ENCODE results near the gene NFIX.

Gene NFIX

DNA sequence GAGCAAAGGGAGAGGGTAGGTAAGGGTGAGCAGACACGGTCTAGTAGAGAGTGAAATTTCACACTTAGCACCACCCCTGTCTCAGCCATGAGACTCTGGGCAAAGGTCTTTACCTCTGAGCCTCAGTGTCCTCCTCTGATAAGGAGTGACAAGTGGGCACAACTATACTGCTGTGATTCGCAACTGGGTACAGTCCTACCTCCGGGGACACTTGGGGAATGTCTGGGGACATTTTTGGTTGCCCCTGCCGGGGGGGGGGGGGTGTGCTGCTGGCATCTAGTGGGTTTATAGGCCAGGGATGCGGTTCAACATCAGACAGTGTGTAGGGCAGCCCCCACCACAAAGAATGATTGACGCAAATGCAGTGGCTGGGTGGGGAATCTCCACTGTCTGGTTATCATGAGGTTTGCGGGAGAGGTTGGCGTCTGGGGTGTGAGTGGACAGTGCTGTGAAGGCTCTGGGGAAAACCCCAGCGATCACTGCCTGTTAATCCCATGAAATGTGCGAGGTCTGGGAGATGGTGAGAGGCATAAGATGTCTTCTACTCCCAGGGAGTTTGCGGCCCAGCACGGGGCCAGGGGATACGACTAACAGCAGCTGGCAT, 127.1 kb downstream of the NFIX start:
- no peak for DNase-seq (ENCODE audit: low read depth, low spot score)

DNA sequence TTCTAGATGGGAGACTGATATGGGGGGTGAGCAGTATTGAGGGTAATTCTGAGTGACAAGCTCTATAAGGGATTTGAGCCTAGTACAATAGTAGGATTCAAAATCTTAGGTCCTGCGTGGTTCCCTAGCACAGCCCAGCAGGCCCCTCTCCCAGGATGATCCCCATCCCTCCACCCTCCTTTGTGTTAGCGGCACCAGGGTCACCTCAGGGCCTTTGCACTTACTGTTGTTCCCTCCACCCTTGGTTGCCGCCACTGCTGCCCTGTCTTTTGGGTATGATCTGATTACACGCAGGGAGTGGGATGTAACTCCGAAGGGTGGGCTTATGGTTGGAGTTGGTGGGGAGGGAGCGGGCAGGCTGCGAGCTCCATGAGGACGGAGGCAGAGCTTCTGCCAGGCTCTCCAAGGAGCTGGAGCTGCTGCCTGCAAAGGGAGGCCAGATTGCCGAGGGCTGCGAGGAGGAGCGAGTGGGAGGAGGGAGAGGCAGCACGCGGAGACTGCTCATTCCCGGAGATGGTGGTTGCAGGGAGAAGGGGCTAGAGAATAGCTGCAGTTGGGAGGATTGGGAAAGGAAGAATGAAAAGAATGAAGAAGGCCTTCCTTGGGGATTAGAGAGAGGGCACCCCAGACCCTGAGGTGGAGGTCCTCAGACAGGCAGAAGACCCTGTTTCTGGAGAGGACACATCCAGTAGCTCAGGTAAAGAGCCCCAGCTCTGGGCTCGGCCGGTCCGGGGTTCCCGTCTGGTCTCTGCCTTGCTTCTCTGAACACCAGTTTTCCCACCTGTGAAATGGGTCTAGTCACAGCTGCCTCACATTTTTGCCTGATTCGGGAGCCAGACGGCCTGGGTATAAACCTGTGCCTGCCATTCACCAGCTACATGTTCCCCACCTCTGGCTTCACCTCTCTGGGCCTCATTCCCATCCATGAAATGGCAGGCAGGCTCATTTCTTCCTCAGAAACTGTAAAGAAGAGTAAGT, 128.0 kb downstream of the NFIX start:
- DNase-seq (ENCODE audit: low read depth, low spot score): no peak

DNA sequence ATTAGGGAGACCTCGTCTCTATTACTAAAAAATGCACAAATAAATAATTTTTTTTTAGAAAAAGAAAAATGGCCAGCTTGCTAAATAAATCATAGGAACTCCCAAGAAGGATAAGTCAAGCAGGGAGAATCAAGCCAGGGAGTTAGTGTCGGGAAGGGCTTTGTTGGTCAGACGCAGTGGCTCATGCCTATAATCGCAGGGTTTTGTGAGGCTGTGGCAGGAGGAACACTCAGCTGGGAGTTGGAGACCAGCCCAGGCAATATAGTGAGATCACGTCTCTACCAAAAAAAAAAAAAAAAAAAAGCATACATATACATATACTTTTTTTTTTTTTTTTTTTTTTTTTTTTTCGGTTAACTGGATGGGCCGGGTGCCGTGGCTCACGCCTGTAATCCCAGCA, 131.8 kb downstream of the NFIX start:
- DNase-seq (ENCODE audit: low read depth, low spot score): no peak

DNA sequence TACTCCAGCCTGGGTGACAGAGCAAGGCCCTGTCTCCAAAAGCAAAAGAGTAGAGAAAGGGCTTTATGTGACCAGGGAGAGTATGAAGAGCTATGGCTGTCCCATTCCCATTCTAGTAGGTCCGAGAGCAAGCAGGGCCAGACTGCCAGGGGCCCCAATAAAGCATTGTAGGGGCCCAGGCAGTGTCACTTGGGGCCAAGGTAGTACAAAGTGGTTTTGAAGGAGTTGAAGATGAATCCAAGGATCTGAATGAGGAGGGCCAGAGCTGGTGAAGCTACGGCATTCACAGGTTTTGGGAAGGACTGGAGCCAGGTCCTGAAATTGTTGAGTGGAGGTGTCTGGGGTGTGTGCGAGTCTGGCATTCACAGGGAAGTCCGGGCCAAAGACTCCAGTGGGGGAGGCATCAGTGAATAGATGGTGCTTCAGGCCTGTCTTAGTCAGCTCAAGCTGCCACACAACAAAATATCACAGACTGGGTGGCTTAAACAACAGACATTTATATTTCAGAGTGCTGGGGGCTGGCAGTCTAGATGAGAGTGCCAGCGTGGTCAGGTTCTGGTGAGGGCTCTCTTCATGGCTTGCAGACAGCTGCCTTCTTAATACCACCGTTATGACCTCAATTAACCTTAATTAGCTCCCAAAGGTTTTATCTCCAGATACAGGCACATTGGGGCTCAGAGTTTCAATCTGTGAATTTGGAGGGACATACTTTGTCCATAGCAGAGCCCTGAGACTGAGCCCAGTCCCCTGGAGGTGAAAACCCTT, 132.7 kb downstream of the NFIX start:
- no peak for DNase-seq (ENCODE audit: low read depth, low spot score)

DNA sequence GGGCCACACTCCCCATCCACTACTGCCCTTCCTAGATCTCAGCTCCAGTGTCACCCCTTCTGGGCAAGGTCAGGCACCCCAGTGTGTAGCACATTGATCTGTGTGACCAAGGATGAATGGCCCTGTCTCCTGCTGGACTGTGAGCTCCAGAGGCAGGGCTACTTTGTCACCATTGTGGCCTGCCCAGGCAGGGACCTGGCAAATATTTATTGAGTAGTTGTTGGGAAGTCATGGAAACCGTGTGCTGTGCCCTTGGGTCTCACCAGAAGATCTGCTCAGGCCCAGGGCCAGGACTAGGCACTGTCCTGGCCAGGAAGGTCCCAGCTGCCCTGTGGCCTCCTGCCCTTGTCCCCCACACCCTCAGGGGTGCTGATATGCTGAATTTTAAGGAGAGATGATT, 133.3 kb downstream of the NFIX start:
- no peak for DNase-seq (ENCODE audit: low read depth, low spot score)

DNA sequence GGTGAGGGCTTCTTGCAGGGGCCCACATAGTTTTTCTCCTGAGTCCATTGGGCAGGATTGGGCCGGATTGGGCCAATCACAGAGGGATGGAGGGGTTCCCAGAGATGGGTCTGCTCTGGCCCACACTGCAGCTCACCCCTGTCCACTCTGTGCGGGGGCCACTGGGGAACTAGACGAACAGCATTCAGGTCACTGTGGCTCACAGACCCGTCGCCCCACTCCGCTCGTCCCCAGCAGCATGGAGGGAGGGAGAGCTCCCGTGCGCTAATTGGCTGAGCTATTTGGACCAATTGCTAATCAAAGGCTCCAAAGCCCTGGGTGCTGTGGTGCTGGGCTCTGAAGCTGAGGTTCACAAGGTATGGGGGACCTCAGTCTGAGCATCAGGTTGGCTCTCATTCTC, 134.1 kb downstream of the NFIX start:
- DNase-seq (ENCODE audit: low read depth, low spot score): no peak

DNA sequence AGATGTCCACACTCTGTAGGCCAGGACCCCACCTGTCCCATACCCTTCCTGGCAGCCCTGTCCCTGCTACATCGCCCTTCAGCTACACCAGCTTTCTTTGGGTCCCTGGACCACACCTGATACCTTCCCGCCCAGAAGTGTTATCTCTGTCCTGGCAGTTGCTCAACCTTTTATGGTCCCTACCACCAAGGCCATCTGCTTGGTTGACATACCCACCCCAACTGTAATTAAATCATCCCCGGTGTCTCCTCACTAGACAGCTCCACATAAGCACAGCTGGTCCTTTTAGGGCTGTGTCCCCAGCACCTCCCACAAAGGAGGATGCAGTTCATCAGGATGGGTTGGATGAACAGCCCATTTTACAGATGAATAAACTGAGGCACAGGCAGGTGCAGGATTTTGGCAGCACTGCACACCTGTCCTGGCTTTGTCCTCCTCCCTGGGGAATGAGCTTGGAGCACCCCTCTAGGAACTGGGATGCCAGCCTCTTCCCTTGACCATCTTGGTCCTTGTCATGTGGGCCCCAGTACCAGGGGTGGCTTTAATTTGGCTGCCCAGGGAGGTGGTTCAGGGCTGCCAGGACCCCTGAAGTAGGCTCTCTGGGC, 135.7 kb downstream of the NFIX start:
- DNase-seq (ENCODE audit: low read depth, low spot score): no peak

DNA sequence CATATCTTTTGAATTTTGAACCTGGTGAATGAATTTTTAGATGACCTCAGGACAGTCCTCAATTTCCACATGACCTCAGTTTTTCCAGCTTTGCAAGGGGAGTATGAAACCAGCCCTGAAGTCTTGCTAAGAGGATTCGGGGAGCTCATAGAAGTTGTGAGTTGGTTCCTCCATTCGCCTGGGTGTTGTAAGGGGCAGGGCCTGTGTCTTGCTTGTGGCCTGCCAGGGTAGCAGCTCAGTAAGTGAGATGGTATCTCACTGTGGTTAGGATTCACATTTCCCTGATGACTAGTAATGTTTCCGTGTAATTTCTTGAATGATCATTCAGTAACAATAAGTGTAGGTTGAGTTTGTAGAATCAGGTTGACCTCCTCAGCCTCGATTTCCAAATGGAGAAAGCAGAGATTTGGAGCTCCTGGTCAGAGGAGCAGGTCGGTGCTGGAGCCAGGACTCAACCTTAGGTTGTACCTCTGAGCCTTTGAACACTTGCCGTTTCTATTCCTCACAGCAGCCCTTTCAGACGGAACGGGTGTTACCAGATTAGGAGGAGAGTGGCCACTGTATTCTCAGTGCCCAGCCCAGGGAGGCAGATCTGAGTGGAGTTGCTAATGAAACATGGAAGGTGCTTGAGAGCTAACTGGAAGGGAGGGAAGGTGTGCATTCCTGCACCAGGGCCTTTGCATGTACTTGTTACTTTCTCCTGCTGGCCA, 137.4 kb downstream of the NFIX start:
- no peak for DNase-seq (ENCODE audit: low read depth, low spot score)

DNA sequence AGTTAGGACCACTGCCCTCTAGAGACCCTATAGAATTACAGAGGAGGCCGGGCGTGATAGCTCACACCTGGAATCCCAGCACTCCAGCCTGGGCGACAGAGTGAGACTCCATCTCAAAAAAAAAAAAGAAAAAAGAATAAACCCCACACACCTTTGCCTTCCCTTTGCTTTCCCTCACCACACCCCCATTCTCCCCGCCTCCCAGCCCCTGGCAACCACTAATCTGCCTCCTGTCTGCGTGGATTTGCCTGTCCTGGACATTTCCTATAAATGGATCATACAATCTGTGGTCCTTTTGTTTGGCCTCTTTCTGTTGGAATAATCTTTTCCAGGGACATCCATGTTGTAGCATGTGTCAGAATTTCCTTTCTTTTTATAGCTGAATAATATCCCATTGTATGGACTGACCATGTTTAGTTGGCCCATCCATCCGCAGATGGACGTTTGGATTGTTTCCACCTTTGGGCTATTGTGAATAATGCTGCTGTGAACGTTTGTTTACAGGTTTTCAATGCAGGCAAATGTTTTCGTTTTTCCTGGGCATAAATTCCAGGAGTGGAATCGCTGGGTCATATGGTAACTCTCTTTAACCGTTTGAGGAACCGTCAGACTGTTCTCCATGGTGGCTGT, 138.1 kb downstream of the NFIX start:
- DNase-seq (ENCODE audit: low read depth, low spot score): no peak

DNA sequence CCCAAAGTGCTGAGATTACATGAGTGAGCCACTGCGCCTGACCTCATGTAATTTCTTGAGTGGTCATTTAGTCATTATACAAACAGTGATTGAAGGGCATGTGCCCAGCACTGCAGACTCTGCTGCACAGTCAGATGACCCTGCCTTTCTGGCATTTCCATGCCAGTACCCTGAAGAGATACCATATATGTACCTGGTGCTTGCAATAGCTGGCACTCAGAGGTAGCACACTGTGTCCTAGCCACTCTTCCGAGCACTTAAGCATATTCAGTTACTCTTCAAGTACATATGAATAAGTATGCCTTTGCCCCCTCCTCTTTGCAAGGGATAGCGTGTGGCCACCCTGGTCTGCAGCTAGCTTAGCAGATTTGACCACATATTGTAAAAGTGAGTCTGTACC, 139.4 kb downstream of the NFIX start:
- no peak for DNase-seq (ENCODE audit: low read depth, low spot score)

DNA sequence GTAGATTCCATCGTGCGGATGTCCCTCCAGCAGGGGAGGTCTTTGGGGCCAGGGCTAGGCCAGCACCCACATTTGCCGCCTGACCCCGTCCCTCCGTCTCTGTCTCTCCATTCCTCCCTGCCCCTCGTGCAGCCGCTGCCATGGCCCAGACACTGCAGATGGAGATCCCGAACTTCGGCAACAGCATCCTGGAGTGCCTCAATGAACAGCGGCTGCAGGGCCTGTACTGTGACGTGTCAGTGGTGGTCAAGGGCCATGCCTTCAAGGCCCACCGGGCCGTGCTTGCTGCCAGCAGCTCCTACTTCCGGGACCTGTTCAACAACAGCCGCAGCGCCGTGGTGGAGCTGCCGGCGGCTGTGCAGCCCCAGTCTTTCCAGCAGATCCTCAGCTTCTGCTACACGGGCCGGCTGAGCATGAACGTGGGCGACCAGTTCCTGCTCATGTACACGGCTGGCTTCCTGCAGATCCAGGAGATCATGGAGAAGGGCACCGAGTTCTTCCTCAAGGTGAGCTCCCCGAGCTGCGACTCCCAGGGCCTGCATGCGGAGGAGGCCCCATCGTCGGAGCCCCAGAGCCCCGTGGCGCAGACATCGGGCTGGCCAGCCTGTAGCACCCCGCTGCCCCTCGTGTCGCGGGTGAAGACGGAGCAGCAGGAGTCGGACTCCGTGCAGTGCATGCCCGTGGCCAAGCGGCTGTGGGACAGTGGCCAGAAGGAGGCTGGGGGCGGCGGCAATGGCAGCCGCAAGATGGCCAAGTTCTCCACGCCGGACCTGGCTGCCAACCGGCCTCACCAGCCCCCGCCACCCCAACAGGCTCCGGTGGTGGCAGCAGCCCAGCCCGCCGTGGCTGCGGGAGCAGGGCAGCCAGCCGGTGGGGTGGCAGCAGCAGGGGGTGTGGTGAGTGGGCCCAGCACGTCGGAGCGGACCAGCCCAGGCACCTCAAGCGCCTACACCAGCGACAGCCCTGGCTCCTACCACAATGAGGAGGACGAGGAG, 140.1 kb downstream of the NFIX start:
- no peak for DNase-seq (ENCODE audit: low read depth, low spot score)

DNA sequence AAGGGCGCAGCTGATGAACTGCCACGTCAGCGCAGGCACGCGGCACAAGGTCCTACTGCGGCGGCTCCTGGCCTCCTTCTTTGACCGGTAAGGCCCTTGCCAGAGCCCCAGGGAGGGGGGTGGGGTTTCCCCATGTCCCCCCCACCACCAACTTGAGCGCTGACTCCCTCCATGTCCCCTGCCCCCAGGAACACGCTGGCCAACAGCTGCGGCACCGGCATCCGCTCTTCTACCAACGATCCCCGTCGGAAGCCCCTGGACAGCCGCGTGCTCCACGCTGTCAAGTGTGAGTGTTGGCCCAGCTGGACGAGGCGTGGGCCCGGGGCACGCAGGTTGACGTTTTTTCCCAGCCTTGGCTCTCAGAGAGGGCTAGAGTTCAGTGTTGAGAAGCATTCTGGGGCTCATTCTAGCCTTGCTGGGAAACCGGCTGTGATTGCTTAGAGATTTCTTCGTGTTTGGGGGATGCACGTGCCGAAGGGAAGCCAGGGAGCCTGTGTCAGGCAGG, 142.1 kb downstream of the NFIX start:
- DNase-seq (ENCODE audit: low read depth, low spot score): no peak

DNA sequence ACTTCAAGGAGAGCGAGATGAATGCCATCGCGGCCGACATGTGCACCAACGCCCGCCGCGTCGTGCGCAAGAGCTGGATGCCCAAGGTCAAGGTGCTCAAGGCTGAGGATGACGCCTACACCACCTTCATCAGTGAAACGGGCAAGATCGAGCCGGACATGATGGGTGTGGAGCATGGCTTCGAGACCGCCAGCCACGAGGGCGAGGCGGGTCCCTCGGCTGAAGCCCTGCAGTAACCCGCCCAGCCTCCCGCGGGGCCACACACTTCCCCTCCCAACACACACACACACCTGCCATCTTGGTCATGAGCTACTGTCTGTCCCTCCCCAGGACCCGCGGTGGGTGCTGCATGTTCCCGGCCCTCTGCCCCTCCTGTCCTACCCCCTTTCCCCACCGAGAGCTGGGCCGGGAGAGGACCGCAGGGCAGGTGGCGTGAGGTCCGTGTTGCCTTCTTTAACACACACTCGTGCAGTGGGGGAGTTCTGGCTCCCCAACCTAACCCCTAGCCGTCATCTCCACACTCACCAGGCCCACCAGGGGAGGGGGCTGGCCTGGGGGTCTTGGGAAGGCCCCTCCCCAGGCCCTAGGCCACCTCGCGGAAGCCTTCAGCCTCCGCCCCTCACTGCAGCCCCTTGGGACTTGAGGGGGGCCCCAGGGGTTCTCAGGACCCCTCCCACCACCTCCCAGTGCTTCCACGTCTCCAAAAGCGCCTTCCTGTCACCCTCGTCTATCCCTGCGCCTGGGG, 143.1 kb downstream of the NFIX start:
- DNase-seq (ENCODE audit: low read depth, low spot score): no peak

DNA sequence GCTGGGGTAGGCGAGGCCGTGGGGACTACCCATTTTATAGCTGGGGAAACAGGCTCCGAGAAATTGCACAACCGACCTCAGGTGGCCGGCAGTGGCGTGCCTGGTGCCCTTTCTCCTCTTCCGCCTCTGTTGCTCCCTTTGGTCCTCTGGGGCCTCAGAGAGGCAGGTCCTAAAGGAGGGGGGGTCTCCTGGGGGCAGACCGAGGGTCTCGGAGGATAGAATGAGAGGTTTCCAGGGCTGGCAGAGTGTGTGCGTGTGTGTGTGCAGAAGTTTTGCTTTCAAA, 143.6 kb downstream of the NFIX start:
- DNase-seq (ENCODE audit: low read depth, low spot score): no peak

DNA sequence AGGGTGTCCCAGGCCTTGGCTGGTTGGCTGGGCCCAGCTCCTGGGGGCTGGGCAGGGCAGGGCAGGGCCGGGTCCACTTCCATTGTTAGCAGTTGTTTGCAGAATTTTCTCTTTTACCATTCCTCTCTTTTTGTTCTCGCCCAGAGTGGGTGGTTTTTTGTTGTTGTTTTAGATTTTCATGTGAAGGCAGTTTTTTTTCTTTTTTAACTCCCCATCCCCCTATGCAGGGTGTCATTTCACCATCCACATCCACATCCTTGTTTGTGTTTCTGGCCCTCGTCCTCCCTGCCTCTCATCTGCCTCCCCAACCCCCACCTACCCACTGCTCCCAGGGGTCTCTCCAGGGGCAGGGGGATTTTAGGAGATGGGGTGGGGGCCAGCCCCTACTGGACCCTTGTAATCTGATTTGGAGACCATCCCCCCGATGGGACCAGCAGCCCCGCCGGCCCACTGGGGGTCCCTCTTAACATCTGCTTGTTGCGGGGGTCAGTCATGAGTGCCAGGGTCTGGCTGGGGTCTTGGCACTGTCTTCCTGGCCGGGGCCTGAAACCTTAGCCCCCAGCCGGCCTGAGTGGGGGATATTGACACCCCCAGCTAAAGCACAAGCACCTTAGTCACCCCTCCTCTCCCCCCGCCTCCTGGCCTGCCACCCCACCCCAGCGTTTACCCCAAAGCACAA, 144.5 kb downstream of the NFIX start:
- DNase-seq (ENCODE audit: low read depth, low spot score): no peak

DNA sequence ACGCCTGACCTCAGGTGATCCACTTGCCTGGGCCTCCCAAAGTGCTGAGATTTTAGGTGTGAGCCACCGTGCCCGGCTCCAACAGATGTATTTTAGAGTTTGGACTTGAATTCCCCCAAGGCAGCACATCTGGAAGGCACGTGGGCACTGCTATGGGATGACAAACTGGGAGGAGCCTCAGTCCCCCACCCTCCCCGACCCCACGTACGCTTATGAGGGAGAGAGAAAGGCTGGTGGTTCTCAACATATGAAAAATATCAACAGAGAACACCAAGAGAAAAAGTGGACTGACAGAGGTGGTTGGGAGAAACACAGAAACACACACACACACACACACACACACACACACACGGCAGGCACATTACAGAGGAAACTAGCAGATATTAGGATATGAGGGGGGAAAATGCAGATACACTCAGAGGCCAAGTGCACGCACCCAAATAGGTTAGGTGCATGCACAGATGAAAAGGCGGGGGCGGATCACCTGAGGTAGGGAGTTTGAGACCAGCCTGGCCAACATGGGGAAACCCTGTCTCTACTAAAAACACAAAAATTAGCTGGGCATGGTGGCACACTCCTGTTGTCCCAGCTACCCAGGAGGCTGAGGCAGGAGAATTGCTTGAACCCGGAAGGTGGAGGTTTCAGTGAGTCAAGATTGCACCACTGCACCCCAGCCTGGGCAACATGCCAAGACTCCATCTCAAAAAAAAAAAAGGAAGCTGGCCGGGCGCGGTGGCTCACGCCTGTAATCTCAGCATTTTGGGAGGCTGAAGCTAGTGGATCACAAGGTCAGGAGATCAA, 151.7 kb downstream of the NFIX start:
- no peak for DNase-seq (ENCODE audit: low read depth, low spot score)
